Measurements from ENCODE around the gene PPP2R5C. TPM values are rescaled to one million over a fixed set of nuclear protein-coding genes. Genes with fewer than 3 reads are reported as not detected.

PPP2R5C gene
- total and polyA plus RNA-seq, 2 of the 4 experiments (the other 2 are of a cell fraction), result 65.9 to 78.7 TPM

DNA sequence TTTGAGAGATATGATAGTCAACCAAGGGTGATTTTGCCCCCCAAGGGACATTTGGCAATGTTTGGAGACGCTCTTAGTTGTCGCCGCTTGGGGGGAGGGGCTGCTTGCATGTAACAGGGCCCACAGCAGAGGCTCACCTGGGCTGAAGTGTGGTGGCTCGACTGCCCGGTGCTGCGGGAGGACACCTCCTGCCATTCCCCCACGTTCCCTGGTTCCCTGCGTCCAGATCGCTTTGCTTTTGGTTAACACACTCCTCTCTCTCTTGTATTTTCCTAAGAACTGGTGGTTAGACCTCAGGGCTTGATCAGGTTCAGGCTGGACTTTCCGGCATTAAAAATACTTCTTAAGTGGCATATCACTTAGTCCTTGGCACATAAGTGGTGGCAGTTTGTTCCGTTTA, 18.9 kb downstream of the PPP2R5C start:
- Histone ChIP-seq H3K27ac (ENCODE audit: insufficient read depth, low read length) (no peak overlapping the region), H2BK120ac (ENCODE audit: low read depth, low read length) (no peak overlapping the region), H2AK9ac (replicated peaks; ENCODE audit: low read depth, low read length, poor library complexity) (peak overlapping the region; percentile 78), H3K56ac (ENCODE audit: extremely low read depth, insufficient read depth, low read length) (no peak overlapping the region), H3K27me3 (ENCODE audit: control insufficient read depth, insufficient read depth, low read length) (peaks cover 28% of the 10 kb centered on the region), H3K9me1 (ENCODE audit: insufficient read depth, low read length) (no peaks in the 10 kb centered on the region), H3K23ac (ENCODE audit: low read depth, low read length) (peak overlapping the region; percentile 49), H3K36me3 (ENCODE audit: control insufficient read depth, insufficient read depth, low read length) (no peaks in the 10 kb centered on the region), H3K9me3 (ENCODE audit: control insufficient read depth, insufficient read depth, low read length) (no peaks in the 10 kb centered on the region), H3K4ac (ENCODE audit: low read depth, low read length) (no peak overlapping the region), H4K8ac (ENCODE audit: low read depth in 2 of 2, low read length in 2 of 2) (no peak overlapping the region), H2AFZ (replicated peaks; ENCODE audit: low read length, poor library complexity) (no peak overlapping the region), H2BK20ac (ENCODE audit: low read depth, low read length) (no peak overlapping the region), H3K4me1 (ENCODE audit: control insufficient read depth, insufficient read depth, low read length) (peaks cover 2% of the 10 kb centered on the region; the same call in 1 of the 2 replicates), H2BK15ac (ENCODE audit: low read depth, low read length) (no peak overlapping the region), H3K18ac (ENCODE audit: low read depth, low read length) (no peak overlapping the region), H2AK5ac (ENCODE audit: low read depth, low read length) (no peak overlapping the region), H4K5ac (ENCODE audit: low read depth, low read length) (no peak overlapping the region), H3K14ac (replicated peaks; ENCODE audit: low read depth, low read length) (no peak overlapping the region), H3K4me3 (ENCODE audit: insufficient read depth, low read depth, low read length) (no peak overlapping the region), H3K9ac (ENCODE audit: low read depth, low read length) (no peak overlapping the region), H2BK5ac (ENCODE audit: low read depth, low read length, poor library complexity, severe bottlenecking) (no peak overlapping the region), H4K91ac (ENCODE audit: insufficient read depth, low read depth, low read length) (no peak overlapping the region), H3K4me2 (ENCODE audit: low read depth, low read length) (no peak overlapping the region), H4K20me1 (ENCODE audit: insufficient read depth, low read length) (peaks cover 27% of the 10 kb centered on the region), H3K79me1 (ENCODE audit: low read depth in 1 of 2, low read length in 2 of 2) (no peaks in the 10 kb centered on the region)
- dilution Hi-C loops (cut with HindIII; ENCODE audit: low sequenced_read_pairs, unreplicated experiment), result no loop called here
- BruUV-seq (replicated peaks), result no TSS peak
- TF ChIP-seq RCOR1 (IDR thresholded peaks at IDR 0.05; ENCODE audit: insufficient replicate concordance, low read length) (no peak), MAFK (IDR thresholded peaks at IDR 0.05; ENCODE audit: low read depth, low read length) (no peak)
- TF ChIP-seq, protein P1, sequence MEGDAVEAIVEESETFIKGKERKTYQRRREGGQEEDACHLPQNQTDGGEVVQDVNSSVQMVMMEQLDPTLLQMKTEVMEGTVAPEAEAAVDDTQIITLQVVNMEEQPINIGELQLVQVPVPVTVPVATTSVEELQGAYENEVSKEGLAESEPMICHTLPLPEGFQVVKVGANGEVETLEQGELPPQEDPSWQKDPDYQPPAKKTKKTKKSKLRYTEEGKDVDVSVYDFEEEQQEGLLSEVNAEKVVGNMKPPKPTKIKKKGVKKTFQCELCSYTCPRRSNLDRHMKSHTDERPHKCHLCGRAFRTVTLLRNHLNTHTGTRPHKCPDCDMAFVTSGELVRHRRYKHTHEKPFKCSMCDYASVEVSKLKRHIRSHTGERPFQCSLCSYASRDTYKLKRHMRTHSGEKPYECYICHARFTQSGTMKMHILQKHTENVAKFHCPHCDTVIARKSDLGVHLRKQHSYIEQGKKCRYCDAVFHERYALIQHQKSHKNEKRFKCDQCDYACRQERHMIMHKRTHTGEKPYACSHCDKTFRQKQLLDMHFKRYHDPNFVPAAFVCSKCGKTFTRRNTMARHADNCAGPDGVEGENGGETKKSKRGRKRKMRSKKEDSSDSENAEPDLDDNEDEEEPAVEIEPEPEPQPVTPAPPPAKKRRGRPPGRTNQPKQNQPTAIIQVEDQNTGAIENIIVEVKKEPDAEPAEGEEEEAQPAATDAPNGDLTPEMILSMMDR (conservative IDR thresholded peaks at IDR 0.05; ENCODE audit: low read depth, low read length), result no peak
- intact Hi-C loops (cut with micrococcal nuclease), result no loop called here
- ATAC-seq (ENCODE audit: low read depth) (no peak), DNase-seq (no peak)
- in situ Hi-C loops (cut with MboI; ENCODE audit: low sequenced_read_pairs), result no loop called here
- ChIA-PET POLR2A (ENCODE audit: unreplicated experiment) (no interaction called here), CTCF (no interaction called here)
- 38% methylated on average over 4 of the region's 11 CpGs; no CpG with 5 or more reads in 1 of the 2 experiments for WGBS, 2 experiments (ENCODE audit: extremely low coverage in 2 of 2, insufficient read length in 1 of 2)
